T-helper 1 cell treated with Interleukin-12 subunit alpha and Interleukin-12 subunit beta and Interleukin-4 antibody, amounts not matched to agents 30 μg/mL and 1 μg/mL, for 36 hours (primary cell): ENCODE measurements around the gene COG5.

Experiments
- H3K27ac Mint-ChIP-seq: one replicate; pipeline ENCODE4 v1.8.0; 2021; ENCODE audit warnings: mild to moderate bottlenecking, mixed read lengths
- H3K27me3 Mint-ChIP-seq: one replicate; pipeline ENCODE4 v1.8.0; 2021; ENCODE audit warnings: low read depth, mixed read lengths
- H3K36me3 Mint-ChIP-seq: one replicate; pipeline ENCODE4 v1.8.0; 2021; ENCODE audit warnings: low read depth, mixed read lengths
- H3K4me1 Mint-ChIP-seq: one replicate; pipeline ENCODE4 v1.8.0; 2021; ENCODE audit warnings: low read depth, mixed read lengths
- H3K4me3 Mint-ChIP-seq: one replicate; pipeline ENCODE4 v1.8.0; 2021; ENCODE audit warnings: mild to moderate bottlenecking, moderate library complexity, mixed read lengths
- H3K9me3 Mint-ChIP-seq: one replicate; pipeline ENCODE4 v1.8.0; 2021; ENCODE audit warnings: mixed read lengths

The COG5 gene

GRCh38 chr7:107591421-107591820 is 27.7 kb upstream of the COG5 start:
- Mint-ChIP-seq H3K4me3 (no peak overlapping the region), H3K27ac (no peak overlapping the region), H3K27me3 (no peaks in the 10 kb centered on the region), H3K4me1 (no peaks in the 10 kb centered on the region), H3K9me3 (no peaks in the 10 kb centered on the region), H3K36me3 (peaks cover 27% of the 10 kb centered on the region)

- Mint-ChIP-seq H3K4me1 (no peaks in the 10 kb centered on the region), H3K27me3 (no peaks in the 10 kb centered on the region), H3K4me3 (no peak overlapping the region)
Measured at GRCh38 chr7:107588529-107589130, 24.9 kb upstream of the COG5 start.

GRCh38 chr7:107584716-107585115 is 21.0 kb upstream of the COG5 start:
- Mint-ChIP-seq H3K27me3 (no peaks in the 10 kb centered on the region), H3K4me3 (no peak overlapping the region), H3K9me3 (no peaks in the 10 kb centered on the region), H3K27ac (no peak overlapping the region), H3K36me3 (peaks cover 19% of the 10 kb centered on the region), H3K4me1 (peaks cover 18% of the 10 kb centered on the region)

More at GRCh38 chr7:107588529-107589130, 24.9 kb upstream of the COG5 start:
- no peaks in the 10 kb centered on the region for H3K9me3 Mint-ChIP-seq
- H3K27ac Mint-ChIP-seq: no peak overlapping the region
- peaks cover 26% of the 10 kb centered on the region for H3K36me3 Mint-ChIP-seq

- H3K27me3 Mint-ChIP-seq: no peaks in the 10 kb centered on the region
- peak overlapping the region; percentile 52 for H3K4me3 Mint-ChIP-seq
- H3K4me1 Mint-ChIP-seq: peaks cover 24% of the 10 kb centered on the region
- no peaks in the 10 kb centered on the region for H3K9me3 Mint-ChIP-seq
- peak overlapping the region; percentile 52 for H3K27ac Mint-ChIP-seq
- peaks cover 15% of the 10 kb centered on the region for H3K36me3 Mint-ChIP-seq
Measured at GRCh38 chr7:107582875-107583274, 19.2 kb upstream of the COG5 start.

GRCh38 chr7:107581387-107582013 is 17.8 kb upstream of the COG5 start:
- Mint-ChIP-seq H3K4me3 (peak overlapping the region; percentile 23), H3K4me1 (peaks cover 24% of the 10 kb centered on the region), H3K27me3 (no peaks in the 10 kb centered on the region), H3K27ac (peak overlapping the region; percentile 9), H3K36me3 (peaks cover 17% of the 10 kb centered on the region), H3K9me3 (no peaks in the 10 kb centered on the region)

GRCh38 chr7:107580716-107581383 is 17.1 kb upstream of the COG5 start:
- peaks cover 17% of the 10 kb centered on the region for H3K36me3 Mint-ChIP-seq
- peaks cover 24% of the 10 kb centered on the region for H3K4me1 Mint-ChIP-seq
- no peaks in the 10 kb centered on the region for H3K27me3 Mint-ChIP-seq
- H3K4me3 Mint-ChIP-seq: peak overlapping the region; percentile 71
- H3K9me3 Mint-ChIP-seq: no peaks in the 10 kb centered on the region
- H3K27ac Mint-ChIP-seq: peak overlapping the region; percentile 57

GRCh38 chr7:107579885-107580715 is 16.4 kb upstream of the COG5 start, which contains the start of gene BCAP29:
BCAP29 (plus strand) TSS chr7:107580246; CDS start chr7:107580773, 527 bp downstream.
- peak within 1 kb of the TSS; percentile 85 for H3K27ac Mint-ChIP-seq
- H3K36me3 Mint-ChIP-seq: peaks cover 11% of the 10 kb centered on the region
- H3K4me3 Mint-ChIP-seq: peak within 1 kb of the TSS; percentile 89
- H3K9me3 Mint-ChIP-seq: no peaks in the 10 kb centered on the region
- peaks cover 24% of the 10 kb centered on the region for H3K4me1 Mint-ChIP-seq
- H3K27me3 Mint-ChIP-seq: no peaks in the 10 kb centered on the region

- Mint-ChIP-seq H3K27ac (peak overlapping the region; percentile 85), H3K4me3 (peak overlapping the region; percentile 89), H3K4me1 (peaks cover 24% of the 10 kb centered on the region), H3K27me3 (no peaks in the 10 kb centered on the region), H3K36me3 (peaks cover 8% of the 10 kb centered on the region), H3K9me3 (no peaks in the 10 kb centered on the region)
Measured at GRCh38 chr7:107579554-107579884, 15.8 kb upstream of the COG5 start.

- H3K4me1 Mint-ChIP-seq: peaks cover 4% of the 10 kb centered on the region
Measured at GRCh38 chr7:107573537-107573936, 9.8 kb upstream of the COG5 start.

GRCh38 chr7:107570298-107570697 is 6.6 kb upstream of the COG5 start:
- no peak overlapping the region for H3K4me3 Mint-ChIP-seq
- peaks cover 5% of the 10 kb centered on the region for H3K4me1 Mint-ChIP-seq
- H3K9me3 Mint-ChIP-seq: no peaks in the 10 kb centered on the region
- peaks cover 15% of the 10 kb centered on the region for H3K36me3 Mint-ChIP-seq
- H3K27me3 Mint-ChIP-seq: no peaks in the 10 kb centered on the region
- no peak overlapping the region for H3K27ac Mint-ChIP-seq

More at GRCh38 chr7:107573537-107573936, 9.8 kb upstream of the COG5 start:
- Mint-ChIP-seq H3K9me3 (no peaks in the 10 kb centered on the region), H3K36me3 (peaks cover 9% of the 10 kb centered on the region), H3K27me3 (no peaks in the 10 kb centered on the region), H3K27ac (no peak overlapping the region), H3K4me3 (no peak overlapping the region)

GRCh38 chr7:107564553-107565298 is 1.0 kb upstream of the COG5 start:
- Mint-ChIP-seq H3K4me1 (peaks cover 45% of the 10 kb centered on the region), H3K27ac (peak overlapping the region; percentile 93), H3K9me3 (no peaks in the 10 kb centered on the region), H3K36me3 (peaks cover 9% of the 10 kb centered on the region), H3K27me3 (no peaks in the 10 kb centered on the region), H3K4me3 (peak overlapping the region; percentile 83)

GRCh38 chr7:107563081-107563774 is 492 bp downstream of the COG5 start:
- no peaks in the 10 kb centered on the region for H3K27me3 Mint-ChIP-seq
- H3K27ac Mint-ChIP-seq: peak overlapping the region; percentile 88
- peaks cover 50% of the 10 kb centered on the region for H3K4me1 Mint-ChIP-seq
- H3K9me3 Mint-ChIP-seq: no peaks in the 10 kb centered on the region
- peak overlapping the region; percentile 83 for H3K4me3 Mint-ChIP-seq
- H3K36me3 Mint-ChIP-seq: peaks cover 9% of the 10 kb centered on the region

- H3K36me3 Mint-ChIP-seq: peaks cover 11% of the 10 kb centered on the region
- H3K27ac Mint-ChIP-seq: peak overlapping the region; percentile 70
- H3K9me3 Mint-ChIP-seq: no peaks in the 10 kb centered on the region
- H3K27me3 Mint-ChIP-seq: no peaks in the 10 kb centered on the region
- H3K4me3 Mint-ChIP-seq: peak overlapping the region; percentile 56
- H3K4me1 Mint-ChIP-seq: peaks cover 52% of the 10 kb centered on the region
Measured at GRCh38 chr7:107560898-107561516, 2.7 kb downstream of the COG5 start.
